HEK293 (cell line): ENCODE data around the gene OTUB2.

Experiments used
- CTCF ChIA-PET: fragments of 350-600 bp; formaldehyde crosslinking; extraction: SDS; loops from one replicate; lab custom pipeline; 2021; ENCODE audit warnings: antibody characterized with exemption; lab: Yijun Ruan, JAX
- POLR2A ChIA-PET: fragments of 300-600 bp; formaldehyde crosslinking; extraction: SDS; loops from one replicate; lab custom pipeline; 2020; ENCODE audit warnings: antibody characterized with exemption, inconsistent platforms; lab: Yijun Ruan, JAX
- H3K27ac ChIP-seq: fragments of 200-500 bp; sonication (Bioruptor generic); 2 replicates; pipeline ENCODE4 v1.5.1; 2014; ENCODE audit warnings: low read depth, low read length, control low read depth, inconsistent platforms; ENCODE audit errors: extremely low read depth
- H3K36me3 ChIP-seq, 2 experiments: fragments of 200-500 bp in 1 of 2; sonication (Bioruptor generic) in 1 of 2; 1 replicate in 1 of 2; 2 replicates in 1 of 2; pipeline ENCODE4 v1.5.1; 2014 to 2017; ENCODE audit warnings: inconsistent platforms in 2 of 2, low read length in 2 of 2; ENCODE audit not compliant: control insufficient read depth in 2 of 2, insufficient read depth in 1 of 2
- H3K4me1 ChIP-seq: fragments of 200-500 bp; sonication (Bioruptor generic); 2 replicates; pipeline ENCODE4 v1.5.1; 2014; ENCODE audit warnings: mild to moderate bottlenecking, low read length, inconsistent platforms; ENCODE audit not compliant: control insufficient read depth, insufficient read depth
- H3K4me3 ChIP-seq: 2 replicates; pipeline ENCODE4 v1.5.1; 2011; ENCODE audit warnings: low read depth, mild to moderate bottlenecking, control low read depth, low read length, moderate library complexity
- H3K9me3 ChIP-seq: fragments of 200-500 bp; sonication (Bioruptor generic); 2 replicates; pipeline ENCODE4 v1.5.1; 2014; ENCODE audit warnings: low read depth, low read length, inconsistent platforms; ENCODE audit not compliant: control insufficient read depth, insufficient read depth
- GFI1B ChIP-seq: fragments of 450-650 bp; formaldehyde crosslinking; IDR thresholded peaks from 2 replicates; pipeline ENCODE4 v1.5.1; 2016; ENCODE audit warnings: missing biosample characterization, missing genetic modification characterization
- KLF10 ChIP-seq: fragments of 450-650 bp; IDR thresholded peaks from 2 replicates; pipeline ENCODE4 v1.5.1; 2018; ENCODE audit warnings: missing biosample characterization, mild to moderate bottlenecking, missing genetic modification characterization
- OVOL3 ChIP-seq: fragments of 450-650 bp; formaldehyde crosslinking; IDR thresholded peaks from 2 replicates; pipeline ENCODE4 v1.5.1; 2016; ENCODE audit warnings: missing biosample characterization, missing genetic modification characterization
- REST ChIP-seq: fragments of 450-650 bp; formaldehyde crosslinking; IDR thresholded peaks from 2 replicates; pipeline ENCODE4 v1.5.1; 2016; ENCODE audit warnings: missing biosample characterization, missing genetic modification characterization
- SP7 ChIP-seq: fragments of 450-650 bp; formaldehyde crosslinking; IDR thresholded peaks from 2 replicates; pipeline ENCODE4 v1.5.1; 2016; ENCODE audit warnings: missing biosample characterization, missing genetic modification characterization
- ZFHX2 ChIP-seq: fragments of 450-650 bp; formaldehyde crosslinking; conservative IDR thresholded peaks from 2 replicates; pipeline ENCODE4 v1.5.1; 2016; ENCODE audit warnings: missing biosample characterization, missing genetic modification characterization
- ZNF239 ChIP-seq: fragments of 450-650 bp; formaldehyde crosslinking; IDR thresholded peaks from 2 replicates; pipeline ENCODE4 v1.5.1; 2016; ENCODE audit warnings: missing biosample characterization, missing genetic modification characterization
- ZNF473 ChIP-seq: fragments of 450-650 bp; formaldehyde crosslinking; IDR thresholded peaks from 2 replicates; pipeline ENCODE4 v1.5.1; 2017; ENCODE audit warnings: missing biosample characterization, missing genetic modification characterization
- ZNF530 ChIP-seq: fragments of 450-650 bp; formaldehyde crosslinking; IDR thresholded peaks from 2 replicates; pipeline ENCODE4 v1.5.1; 2016; ENCODE audit warnings: low read depth, missing biosample characterization, missing genetic modification characterization
- ZNF571 ChIP-seq: fragments of 450-650 bp; formaldehyde crosslinking; IDR thresholded peaks from 2 replicates; pipeline ENCODE4 v1.5.0; 2017; ENCODE audit warnings: missing biosample characterization, missing genetic modification characterization
- ZNF768 ChIP-seq: fragments of 450-650 bp; formaldehyde crosslinking; IDR thresholded peaks from 2 replicates; pipeline ENCODE4 v1.5.1; 2018; ENCODE audit warnings: missing biosample characterization, mild to moderate bottlenecking, missing genetic modification characterization
- ZSCAN18 ChIP-seq: fragments of 450-650 bp; formaldehyde crosslinking; IDR thresholded peaks from 2 replicates; pipeline ENCODE4 v1.5.1; 2016; ENCODE audit warnings: missing biosample characterization, missing genetic modification characterization
- TF ChIP-seq, protein P1 (sequence below): fragments of 450-650 bp; formaldehyde crosslinking; IDR thresholded peaks from 2 replicates; pipeline ENCODE4 v1.5.1; 2016; ENCODE audit warnings: missing biosample characterization, missing genetic modification characterization

The OTUB2 gene

DNA sequence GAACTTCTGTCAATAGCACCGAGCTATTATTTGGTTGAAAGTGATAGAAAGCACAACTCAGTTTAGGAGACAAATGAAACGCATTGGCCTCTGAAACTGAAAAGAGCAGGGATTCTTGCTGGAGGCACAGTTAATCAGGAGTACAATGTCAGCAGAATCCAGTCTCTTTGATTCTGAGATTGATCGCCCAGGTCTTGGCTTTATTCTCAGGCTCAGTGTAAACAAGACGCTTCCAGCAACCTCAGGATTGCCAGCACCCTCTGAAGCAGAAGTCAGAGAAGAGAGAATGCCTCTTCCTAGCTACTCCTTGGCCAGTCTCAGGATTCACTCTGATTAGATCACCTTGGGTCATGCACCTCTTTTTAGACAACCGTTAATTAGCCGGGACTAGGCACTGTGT lies 11.8 kb upstream of the OTUB2 start:
- CTCF ChIA-PET, result interaction anchor here (1.1 to 1.9 kb wide), 3 partner anchors 13 to 75 kb away, joined by 6 to 7 read pairs (median 6); no protein-coding TSS in a partner anchor
- Histone ChIP-seq H3K27ac (no peak overlapping the region), H3K36me3 (no peaks in the 10 kb centered on the region), H3K9me3 (no peaks in the 10 kb centered on the region), H3K4me3 (no peak overlapping the region), H3K4me1 (peaks cover 3% of the 10 kb centered on the region; the same call in 1 of the 2 replicates)
- TF ChIP-seq ZNF473 (tag by site-specific recombination) (no peak), GFI1B (tag by site-specific recombination) (no peak), ZNF768 (tag by site-specific recombination) (no peak), SP7 (tag by site-specific recombination) (0 out of 2 replicates have a peak, but pooled peaks have one; percentile 27), ZNF530 (no peak)
- POLR2A ChIA-PET, result no interaction called here

DNA sequence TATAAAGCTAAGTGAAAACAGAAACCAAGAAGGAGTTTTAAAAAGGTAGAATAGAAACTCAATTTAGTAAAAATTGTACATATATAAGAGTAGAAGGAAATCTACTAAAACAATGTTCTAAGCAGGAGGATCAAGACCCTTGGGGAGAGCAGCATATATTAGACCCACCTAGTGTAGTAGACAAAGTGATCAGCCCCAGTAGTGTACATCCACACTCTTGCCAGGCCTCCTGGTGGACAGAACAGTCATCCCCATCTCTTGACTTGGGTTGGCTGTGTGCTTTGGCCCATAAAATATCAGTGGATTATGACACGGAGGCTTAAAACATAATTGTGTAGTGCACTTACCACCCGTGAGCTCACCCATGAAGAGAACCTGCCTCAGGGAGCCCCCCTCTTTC lies 10.9 kb upstream of the OTUB2 start:
- Histone ChIP-seq H3K4me1 (peaks cover 3% of the 10 kb centered on the region; the same call in 1 of the 2 replicates), H3K4me3 (no peak overlapping the region), H3K36me3 (no peaks in the 10 kb centered on the region), H3K27ac (no peak overlapping the region), H3K9me3 (no peaks in the 10 kb centered on the region)
- ChIA-PET POLR2A (no interaction called here), CTCF (interaction anchor here (0.6 to 1.9 kb wide), 5 partner anchors 12 to 202 kb away, joined by 3 to 6 read pairs (median 3); no protein-coding TSS in a partner anchor)
- no peak for TF ChIP-seq ZFHX2
- TF ChIP-seq ZSCAN18 (tag by site-specific recombination), result no peak
- TF ChIP-seq ZNF571 (tag by site-specific recombination), result no peak
- TF ChIP-seq OVOL3, result no peak

DNA sequence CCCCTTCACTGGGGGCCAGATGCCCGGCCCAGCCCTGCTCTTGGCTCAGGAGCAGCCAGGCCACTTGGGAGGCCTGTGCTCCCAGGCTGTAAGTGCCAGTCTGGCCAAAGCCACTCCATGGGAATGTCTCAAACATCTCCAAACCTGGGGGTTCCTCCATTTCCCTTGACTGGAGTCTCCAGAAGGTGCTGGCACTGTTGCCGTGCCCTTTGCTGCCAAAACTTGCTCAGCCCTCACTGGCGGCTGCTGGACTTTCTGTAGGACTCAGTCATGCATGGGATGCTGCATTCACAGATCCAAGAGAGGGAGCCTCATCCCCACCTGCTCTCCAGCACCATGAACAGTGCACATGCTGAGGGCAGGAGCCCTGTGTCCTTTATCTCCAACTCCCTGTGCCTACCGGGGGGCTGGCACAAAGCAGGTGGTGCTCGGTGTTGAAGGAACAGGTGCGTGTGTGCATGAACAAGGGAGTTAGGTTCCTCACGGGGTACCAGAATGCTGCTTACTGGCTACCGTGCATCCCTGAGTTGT lies 9.6 kb upstream of the OTUB2 start:
- ChIA-PET CTCF (interaction anchor here (1.2 kb wide), 1 partner anchor 41 kb away, joined by 3 read pairs; no protein-coding TSS in a partner anchor), POLR2A (no interaction called here)
- H3K36me3 ChIP-seq, result no peaks in the 10 kb centered on the region
- TF ChIP-seq ZNF239 (tag by site-specific recombination) (no peak), KLF10 (tag by site-specific recombination) (no peak), REST (tag by site-specific recombination) (peak; percentile 74)
- TF ChIP-seq, protein P1, sequence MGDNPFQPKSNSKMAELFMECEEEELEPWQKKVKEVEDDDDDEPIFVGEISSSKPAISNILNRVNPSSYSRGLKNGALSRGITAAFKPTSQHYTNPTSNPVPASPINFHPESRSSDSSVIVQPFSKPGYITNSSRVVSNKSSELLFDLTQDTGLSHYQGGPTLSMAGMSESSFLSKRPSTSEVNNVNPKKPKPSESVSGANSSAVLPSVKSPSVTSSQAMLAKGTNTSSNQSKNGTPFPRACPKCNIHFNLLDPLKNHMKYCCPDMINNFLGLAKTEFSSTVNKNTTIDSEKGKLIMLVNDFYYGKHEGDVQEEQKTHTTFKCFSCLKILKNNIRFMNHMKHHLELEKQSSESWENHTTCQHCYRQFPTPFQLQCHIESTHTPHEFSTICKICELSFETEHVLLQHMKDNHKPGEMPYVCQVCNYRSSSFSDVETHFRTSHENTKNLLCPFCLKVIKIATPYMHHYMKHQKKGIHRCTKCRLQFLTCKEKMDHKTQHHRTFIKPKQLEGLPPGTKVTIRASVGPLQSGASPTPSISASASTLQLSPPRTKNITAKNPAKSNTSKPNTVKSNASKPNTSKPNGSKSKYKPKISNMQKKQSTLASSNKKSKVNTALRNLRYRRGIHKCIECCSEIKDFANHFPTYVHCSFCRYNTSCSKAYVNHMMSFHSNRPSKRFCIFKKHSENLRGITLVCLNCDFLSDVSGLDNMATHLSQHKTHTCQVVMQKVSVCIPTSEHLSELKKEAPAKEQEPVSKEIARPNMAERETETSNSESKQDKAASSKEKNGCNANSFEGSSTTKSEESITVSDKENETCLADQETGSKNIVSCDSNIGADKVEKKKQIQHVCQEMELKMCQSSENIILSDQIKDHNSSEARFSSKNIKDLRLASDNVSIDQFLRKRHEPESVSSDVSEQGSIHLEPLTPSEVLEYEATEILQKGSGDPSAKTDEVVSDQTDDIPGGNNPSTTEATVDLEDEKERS (tag by site-specific recombination), result no peak
- no peak overlapping the region for H3K4me3 ChIP-seq
- peaks cover 2% of the 10 kb centered on the region; the same call in 1 of the 2 replicates for H3K4me1 ChIP-seq
- no peaks in the 10 kb centered on the region for H3K9me3 ChIP-seq
- no peak overlapping the region for H3K27ac ChIP-seq
